GM18511 (cell line): ENCODE measurements around the gene TMEM179B.
A peak's percentile ranks its signal among the peaks of the same experiment; 100 is the strongest.

ENCODE experiments used
- ATAC-seq: cut with Tn5 transposase; IDR thresholded peaks from one replicate; pipeline ENCODE4 v1.9.1; 2021; ENCODE audit warnings: mild to moderate bottlenecking, moderate library complexity; ENCODE audit not compliant: unreplicated experiment

The TMEM179B gene

DNA sequence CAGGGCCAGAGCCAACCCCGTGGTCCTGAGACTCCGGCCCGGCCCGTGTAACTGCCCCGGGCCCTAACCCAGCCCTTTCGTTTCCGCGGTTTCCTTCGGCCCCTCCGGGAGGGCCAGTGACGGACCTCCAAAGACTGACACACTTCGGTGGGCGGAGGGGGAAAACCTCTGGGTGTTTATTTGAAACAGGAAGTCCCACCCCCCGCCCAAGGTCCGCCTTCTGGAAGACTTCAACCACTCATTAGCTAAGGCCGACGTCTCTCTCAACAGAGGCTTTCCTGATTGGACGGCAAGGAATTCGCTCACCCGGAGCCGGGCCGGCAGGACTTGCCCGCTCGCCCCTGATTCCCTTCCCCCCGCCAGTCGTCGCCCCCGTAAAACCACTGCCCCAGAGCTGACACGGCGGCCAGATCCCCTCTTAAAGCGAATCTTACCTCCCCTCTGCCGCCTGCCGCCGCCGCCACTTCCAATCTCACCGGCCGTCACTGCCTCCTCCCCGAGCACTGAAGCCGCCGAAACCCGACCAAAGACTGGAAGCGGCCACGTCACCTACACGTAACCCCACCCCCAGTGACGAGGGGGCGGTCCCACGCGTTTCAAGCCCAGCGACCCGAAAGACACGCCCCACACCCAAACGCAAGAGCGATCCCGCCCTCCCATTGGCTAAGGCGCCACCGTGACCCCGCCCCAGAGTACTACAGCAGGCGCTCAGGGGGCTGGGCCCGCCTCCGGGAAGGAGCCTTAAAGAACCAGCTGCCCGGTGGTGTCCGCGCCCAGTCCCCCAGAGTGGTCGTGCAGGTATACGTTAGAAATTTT, 44.5 kb downstream of the TMEM179B start, which contains the start of gene STX5:
Gene STX5, minus strand, starts transcription at position 532 of the 816 bp plus-strand sequence. CDS start 808 bp downstream, outside the sequence.
- peak; percentile 88 for ATAC-seq

DNA sequence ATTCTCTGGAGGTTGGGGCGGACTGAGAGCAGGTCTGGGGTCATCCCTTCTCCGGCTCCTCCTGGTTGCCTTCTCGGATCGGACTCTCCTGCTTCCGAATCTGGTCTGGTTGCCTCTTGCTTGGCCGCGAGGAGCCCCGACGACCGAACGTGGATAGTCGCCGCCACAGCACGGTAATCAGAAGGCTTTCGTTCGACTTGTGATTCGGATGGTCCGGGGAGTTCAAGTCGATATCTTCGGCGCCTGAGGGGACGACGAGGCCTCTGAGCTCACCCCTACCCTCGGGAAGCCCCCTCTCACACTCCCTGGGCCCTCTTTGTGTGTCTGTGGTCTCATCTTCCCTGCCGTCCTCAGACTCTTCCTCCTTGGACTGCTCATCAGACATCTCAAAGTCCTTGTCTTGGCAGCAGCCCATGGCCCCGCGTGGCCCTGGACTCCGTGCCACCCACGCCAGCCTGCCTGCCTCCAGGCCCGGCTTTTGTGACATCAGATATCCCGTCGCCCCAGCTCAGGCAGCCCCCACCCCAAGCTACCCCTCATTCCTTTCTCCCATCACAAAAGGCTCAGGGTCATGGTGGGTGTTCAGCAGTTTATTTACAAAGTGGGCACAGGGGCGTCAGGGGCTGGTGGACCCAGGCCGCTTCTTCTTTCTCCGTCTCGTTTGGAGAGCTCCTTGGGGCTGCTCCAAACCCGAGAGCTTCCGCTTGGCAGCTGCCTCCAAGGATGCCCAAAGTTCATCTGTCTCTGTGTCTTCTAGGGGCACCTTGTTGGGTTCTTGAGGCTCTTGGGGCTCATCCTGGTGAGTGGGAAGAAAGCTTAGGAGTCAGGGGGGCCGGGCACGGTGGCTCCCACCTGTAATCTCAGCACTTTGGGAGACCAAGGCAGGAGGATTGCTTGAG, 45.4 kb downstream of the TMEM179B start, which contains the start of gene TEX54:
Gene TEX54, minus strand, starts transcription at position 506 of the 899 bp plus-strand sequence.
- ATAC-seq = peak; percentile 16

DNA sequence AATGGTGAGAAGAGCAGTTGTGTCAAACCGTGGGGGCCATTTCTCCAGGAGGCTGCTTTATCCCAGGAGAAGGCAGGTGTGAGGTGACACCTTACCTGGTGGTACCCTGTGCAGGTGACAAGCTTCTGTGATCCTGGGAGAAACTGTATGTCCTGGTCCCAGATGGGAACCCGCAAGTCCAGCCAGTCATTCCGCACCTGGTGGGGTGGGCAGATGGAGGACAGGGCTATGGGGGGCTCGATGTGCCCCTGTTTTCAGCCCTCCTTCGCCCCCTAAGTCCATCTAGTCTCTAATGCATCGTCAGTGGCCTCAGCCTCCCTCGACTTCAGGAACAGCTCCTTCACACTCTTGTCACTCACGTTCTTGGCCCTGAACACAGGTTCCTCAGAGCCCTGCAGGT, 48.1 kb downstream of the TMEM179B start:
- ATAC-seq = no peak

DNA sequence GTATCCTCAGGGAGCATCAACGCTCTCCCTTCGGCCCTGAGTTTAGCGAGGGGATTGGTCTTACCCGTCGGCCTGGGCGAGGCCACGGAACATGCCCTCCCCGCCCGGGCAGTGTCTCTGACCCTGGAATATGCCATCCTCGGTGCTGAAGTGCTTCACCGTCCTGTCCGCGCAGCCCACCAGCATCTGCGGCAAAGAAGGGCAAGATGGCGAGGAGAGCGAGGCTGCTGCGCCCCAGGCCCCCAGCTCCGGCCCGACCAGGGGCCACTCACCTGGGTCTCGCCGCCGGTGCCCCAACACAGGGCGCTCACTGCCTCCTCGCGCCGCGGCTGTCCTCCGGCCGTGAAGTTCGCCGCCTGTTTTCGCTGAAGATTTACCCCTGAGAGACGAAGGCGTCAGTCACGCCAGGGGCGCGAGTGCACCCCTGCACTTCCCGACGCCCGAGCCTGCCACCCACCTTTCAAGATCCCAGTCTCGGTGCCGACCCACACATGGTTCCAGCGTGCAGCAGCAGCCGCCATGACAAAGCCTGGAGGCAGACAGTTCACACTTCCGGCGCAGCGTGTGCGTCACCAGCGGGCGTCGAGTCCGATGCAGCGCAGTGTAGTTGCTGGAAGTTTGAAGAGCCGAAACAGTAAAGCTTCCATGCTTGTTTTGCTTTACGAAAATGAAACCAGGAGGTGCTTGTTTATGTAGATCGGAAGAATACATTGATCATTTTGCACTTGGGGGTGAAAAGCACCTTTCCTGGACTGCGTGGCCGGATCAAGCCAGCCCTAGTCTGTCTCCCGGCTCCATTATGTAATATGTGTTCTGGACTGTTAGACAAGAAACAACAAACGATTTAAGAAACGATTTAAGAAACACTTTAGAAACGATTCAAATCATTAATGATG, 52.1 kb downstream of the TMEM179B start, which contains the start of gene WDR74:
Gene WDR74, minus strand, starts transcription at position 541 of the 896 bp plus-strand sequence. Its CDS starts 20 bp downstream, at position 521.
- ATAC-seq = peak; percentile 39
